GM19328 (cell line): ENCODE data around the gene TMEM259.

Experiments
- ATAC-seq: cut with Tn5 transposase; IDR thresholded peaks from one replicate; pipeline ENCODE4 v1.9.1; 2021; ENCODE audit warnings: mild to moderate bottlenecking, moderate library complexity; ENCODE audit not compliant: unreplicated experiment

The TMEM259 gene

GRCh38 chr19:1055886-1056620 lies 35.1 kb upstream of the TMEM259 start:
- no peak for ATAC-seq

- no peak for ATAC-seq
Observed at GRCh38 chr19:1055028-1055425, 34.1 kb upstream of the TMEM259 start.

- no peak for ATAC-seq
Observed at GRCh38 chr19:1054102-1055027, 33.4 kb upstream of the TMEM259 start.

GRCh38 chr19:1053176-1054101 lies 32.5 kb upstream of the TMEM259 start:
- ATAC-seq = no peak

GRCh38 chr19:1052349-1052975 lies 31.5 kb upstream of the TMEM259 start:
- ATAC-seq = no peak

GRCh38 chr19:1051791-1052190 lies 30.9 kb upstream of the TMEM259 start:
- ATAC-seq = no peak

GRCh38 chr19:1050989-1051788 lies 30.3 kb upstream of the TMEM259 start:
- no peak for ATAC-seq

- no peak for ATAC-seq
Observed at GRCh38 chr19:1049800-1050199, 28.9 kb upstream of the TMEM259 start.

GRCh38 chr19:1049106-1049505 lies 28.2 kb upstream of the TMEM259 start:
- no peak for ATAC-seq

- ATAC-seq = no peak
Observed at GRCh38 chr19:1047696-1048147, 26.8 kb upstream of the TMEM259 start.

GRCh38 chr19:1046836-1047695 lies 26.1 kb upstream of the TMEM259 start:
- no peak for ATAC-seq

GRCh38 chr19:1046117-1046626 lies 25.2 kb upstream of the TMEM259 start:
- ATAC-seq = no peak

GRCh38 chr19:1045247-1045603 lies 24.3 kb upstream of the TMEM259 start:
- no peak for ATAC-seq

GRCh38 chr19:1042689-1043511 lies 22.0 kb upstream of the TMEM259 start:
- no peak for ATAC-seq

GRCh38 chr19:1041835-1042685 lies 21.1 kb upstream of the TMEM259 start:
- ATAC-seq = no peak

- ATAC-seq = no peak
Observed at GRCh38 chr19:1041272-1041834, 20.4 kb upstream of the TMEM259 start.
